Vagina (tissue), 2 donors: ENCODE data around the gene TRIM66.

Experiments used
- CTCF ChIP-seq, 3 experiments: fragments of 450-650 bp in 2 of 3; fragments of 200-600 bp in 1 of 3; sonication (generic) in 1 of 3; IDR thresholded peaks; one replicate each; pipeline ENCODE4 v1.5.1; 2017 to 2019; ENCODE audit warnings: antibody characterized with exemption in 3 of 3, mild to moderate bottlenecking in 2 of 3, moderate library complexity in 2 of 3
- POLR2A ChIP-seq, 2 donors: fragments of 450-650 bp; IDR thresholded peaks; one replicate each; pipeline ENCODE4 v1.6.1; 2017; ENCODE audit warnings: antibody characterized with exemption in 2 of 2, mild to moderate bottlenecking in 2 of 2, moderate library complexity in 2 of 2
- POLR2AphosphoS5 ChIP-seq, 2 donors: sonication (generic); formaldehyde crosslinking; IDR thresholded peaks; one replicate each; pipeline ENCODE4 v1.9.0; 2017; ENCODE audit warnings: antibody characterized with exemption in 2 of 2, mild to moderate bottlenecking in 2 of 2, low read depth in 1 of 2; ENCODE audit not compliant: insufficient read depth in 1 of 2

DNA sequence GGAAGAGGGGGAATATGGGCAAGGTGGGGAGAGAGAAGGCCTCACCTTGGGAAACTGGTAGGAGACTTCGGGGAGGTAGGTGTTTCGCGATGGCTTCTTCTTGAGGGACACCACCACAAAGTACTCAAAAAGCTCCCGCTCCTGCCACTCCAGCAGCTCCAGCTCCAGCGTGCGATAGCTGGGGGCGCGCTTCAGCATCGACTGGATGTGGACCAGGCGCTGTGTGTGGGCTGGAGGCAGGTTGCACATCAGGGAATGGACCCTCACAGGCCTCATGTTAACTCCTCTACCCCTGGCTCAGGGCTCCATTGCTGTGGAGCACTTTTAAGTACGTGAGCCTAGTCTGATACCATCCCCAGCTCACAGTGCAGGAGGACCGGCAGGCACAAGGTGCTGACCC is 30.0 kb upstream of the TRIM66 start:
- TF ChIP-seq POLR2AphosphoS5 (IDR thresholded peaks at IDR 0.05; ENCODE audit: insufficient read depth in 1 of 2, low read depth in 1 of 2) (no peak), POLR2A (IDR thresholded peaks at IDR 0.05) (no peak), CTCF (IDR thresholded peaks at IDR 0.05) (no peak)
